Liver (tissue), 3 donors: ENCODE results near the gene OR7G1.

Experiments used
- CTCF ChIP-seq: fragments of 150-350 bp; IDR thresholded peaks from 2 replicates; pipeline ENCODE4 v1.5.1; 2017; ENCODE audit warnings: improper control_type of control experiment, low read depth, low read length; ENCODE audit not compliant: missing input control
- GABPA ChIP-seq, 2 donors: IDR thresholded peaks in 1 of 2; conservative IDR thresholded peaks in 1 of 2; 2 replicates each; pipeline ENCODE4 v1.6.1; 2016; ENCODE audit warnings: antibody characterized with exemption in 2 of 2, mild to moderate bottlenecking in 1 of 2, moderate library complexity in 1 of 2
- MAX ChIP-seq: IDR thresholded peaks from 2 replicates; pipeline ENCODE4 v1.6.1; 2016; ENCODE audit warnings: antibody characterized with exemption
- RAD21 ChIP-seq, 2 donors: IDR thresholded peaks; 2 replicates each; pipeline ENCODE4 v1.6.1; 2016; ENCODE audit warnings: antibody characterized with exemption in 2 of 2, mild to moderate bottlenecking in 2 of 2
- REST ChIP-seq: IDR thresholded peaks from 2 replicates; pipeline ENCODE4 v1.6.1; 2016; ENCODE audit warnings: antibody characterized with exemption, mild to moderate bottlenecking
- donor health status: healthy.
- donor health status: healthy.

GRCh38 chr19:9149997-9150396 is 34.4 kb upstream of the OR7G1 start:
- TF ChIP-seq GABPA (IDR thresholded peaks at IDR 0.05 in 1 of 2, conservative IDR thresholded peaks at IDR 0.05 in 1 of 2): no peak
- TF ChIP-seq REST: no peak
- no peak for TF ChIP-seq RAD21 (IDR thresholded peaks at IDR 0.05)
- TF ChIP-seq CTCF: no peak
- TF ChIP-seq MAX: no peak
